ENCODE results near the gene CECR2. TPM values are rescaled to one million over a fixed set of nuclear protein-coding genes. Genes with fewer than 3 reads are reported as not detected.
"Not testable (repeated sequence)": the region's sequence is repeated elsewhere in the genome, so short reads cannot be mapped to it uniquely, and the experiment has no call there.

CECR2 gene
- total RNA-seq, 1 donor, result not detected

GRCh38 chr22:17410576-17410975 is 41.3 kb downstream of the CECR2 start:
- no peak for DNase-seq (ENCODE audit: low read depth)
- TF ChIP-seq CTCF (IDR thresholded peaks at IDR 0.05; ENCODE audit: insufficient read depth, low read depth, low read length), result no peak

GRCh38 chr22:17411213-17411612 is 42.0 kb downstream of the CECR2 start:
- no peak for TF ChIP-seq CTCF (IDR thresholded peaks at IDR 0.05; ENCODE audit: insufficient read depth, low read depth, low read length)

More at GRCh38 chr22:17410576-17410975, 41.3 kb downstream of the CECR2 start:
- H3K4me3 ChIP-seq (ENCODE audit: low read depth, low read length), result no peak overlapping the region

GRCh38 chr22:17412232-17412631 is 43.0 kb downstream of the CECR2 start:
- no peak overlapping the region for H3K4me3 ChIP-seq (ENCODE audit: low read depth, low read length)
- no peak for DNase-seq (ENCODE audit: low read depth)
- no peak for TF ChIP-seq CTCF (IDR thresholded peaks at IDR 0.05; ENCODE audit: insufficient read depth, low read depth, low read length)

More at GRCh38 chr22:17411213-17411612, 42.0 kb downstream of the CECR2 start:
- DNase-seq (ENCODE audit: low read depth), result no peak
- H3K4me3 ChIP-seq (ENCODE audit: low read depth, low read length), result no peak overlapping the region

- no peak for DNase-seq (ENCODE audit: low read depth)
- no peak overlapping the region for H3K4me3 ChIP-seq (ENCODE audit: low read depth, low read length)
- no peak for TF ChIP-seq CTCF (IDR thresholded peaks at IDR 0.05; ENCODE audit: insufficient read depth, low read depth, low read length)
Measured at GRCh38 chr22:17418890-17419324, 49.6 kb downstream of the CECR2 start.

- TF ChIP-seq CTCF (IDR thresholded peaks at IDR 0.05; ENCODE audit: insufficient read depth, low read depth, low read length), result no peak
- no peak overlapping the region for H3K4me3 ChIP-seq (ENCODE audit: low read depth, low read length)
- no peak for DNase-seq (ENCODE audit: low read depth)
Measured at GRCh38 chr22:17419348-17419747, 50.1 kb downstream of the CECR2 start.

GRCh38 chr22:17422736-17423343 is 53.6 kb downstream of the CECR2 start:
- no peak for TF ChIP-seq CTCF (IDR thresholded peaks at IDR 0.05; ENCODE audit: insufficient read depth, low read depth, low read length)
- DNase-seq (ENCODE audit: low read depth), result no peak
- no peak overlapping the region for H3K4me3 ChIP-seq (ENCODE audit: low read depth, low read length)

- TF ChIP-seq CTCF (IDR thresholded peaks at IDR 0.05; ENCODE audit: insufficient read depth, low read depth, low read length), result no peak
- no peak for DNase-seq (ENCODE audit: low read depth)
- no peak overlapping the region for H3K4me3 ChIP-seq (ENCODE audit: low read depth, low read length)
Measured at GRCh38 chr22:17423616-17424015, 54.4 kb downstream of the CECR2 start.

GRCh38 chr22:17427528-17427927 is 58.3 kb downstream of the CECR2 start:
- DNase-seq (ENCODE audit: low read depth); H3K4me3 ChIP-seq (ENCODE audit: low read depth, low read length): not testable (repeated sequence)
